ENCODE data around the gene CD8A.
"Not testable (repeated sequence)": the region's sequence is repeated elsewhere in the genome, so short reads cannot be mapped to it uniquely, and the experiment has no call there.

CD8A gene

DNA sequence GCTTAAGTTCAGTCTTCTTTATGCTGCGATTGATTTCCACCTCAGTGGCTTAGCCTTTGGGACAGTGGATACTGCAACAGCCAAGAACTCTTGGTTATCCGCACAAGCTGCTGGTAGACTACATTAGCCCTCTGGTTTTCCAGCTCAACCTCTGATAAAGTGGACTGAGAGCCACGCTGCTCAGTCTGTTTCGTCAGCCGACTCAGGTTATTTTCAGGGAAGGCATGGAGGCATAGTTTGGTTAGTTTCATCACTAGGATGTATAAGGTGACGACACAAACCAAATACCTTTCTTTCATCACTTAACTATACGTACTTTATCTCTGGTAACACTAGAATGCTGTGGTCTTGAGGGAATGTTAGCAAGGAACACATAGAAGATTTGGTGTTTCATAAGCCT lies 14.2 kb downstream of the CD8A start:
- DNase-seq, result no peak

DNA sequence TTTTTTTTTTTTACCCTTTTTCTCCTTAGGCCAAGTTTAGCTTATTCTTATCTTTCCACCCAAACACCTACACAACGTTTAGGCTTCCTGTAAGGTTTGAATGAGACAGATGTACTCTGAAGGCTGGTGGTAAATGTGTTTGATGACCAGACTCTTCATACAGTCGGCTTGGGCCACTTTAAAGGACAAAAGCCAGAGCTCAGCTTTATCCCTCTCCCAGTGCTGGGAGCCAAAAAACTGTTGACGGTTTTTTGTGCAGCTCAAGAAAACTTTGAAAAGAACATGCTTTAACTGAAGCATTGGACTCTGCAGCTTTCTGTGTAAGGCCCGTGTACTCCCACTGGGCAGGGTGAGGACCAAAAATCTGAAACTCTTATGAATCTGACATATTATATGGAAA lies 15.4 kb downstream of the CD8A start:
- no peak for DNase-seq

DNA sequence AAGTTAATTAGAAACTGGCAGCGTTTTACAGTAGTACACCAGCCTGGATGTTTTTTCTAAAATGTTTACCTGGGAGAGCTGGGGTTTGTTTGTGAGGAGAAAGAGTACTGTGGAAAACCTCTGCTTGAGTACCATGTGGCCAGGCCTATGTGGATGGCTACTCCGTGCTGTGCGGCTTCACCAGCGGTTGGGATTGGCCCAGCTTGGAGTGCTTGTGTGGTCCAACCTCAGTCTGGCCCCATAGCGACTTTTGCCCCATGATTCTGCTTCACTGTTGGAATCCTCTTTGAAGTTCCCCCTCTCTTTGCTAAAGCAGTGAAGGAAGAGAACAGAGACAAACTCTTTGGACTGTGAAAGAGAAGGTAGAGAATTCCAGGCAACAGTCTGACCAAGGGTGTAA lies 15.9 kb downstream of the CD8A start:
- DNase-seq, result no peak

DNA sequence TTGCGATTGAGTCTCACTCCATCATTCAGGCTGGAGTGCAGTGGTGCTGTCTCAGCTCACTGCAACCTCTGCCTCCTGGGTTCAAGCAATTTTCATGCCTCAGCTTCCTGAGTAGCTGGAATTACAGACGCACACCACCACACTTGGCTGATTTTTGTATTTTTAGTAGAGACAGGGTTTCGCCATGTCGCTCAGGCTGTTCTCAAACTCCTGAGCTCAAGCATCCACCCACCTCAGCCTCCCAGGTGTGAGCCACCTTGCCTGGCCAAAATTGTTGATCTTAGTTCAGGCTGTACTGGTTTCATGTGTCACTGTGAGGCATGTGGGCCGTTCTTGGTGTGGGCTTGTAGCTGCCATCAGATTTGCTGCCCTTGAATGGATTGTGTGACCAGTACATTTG lies 18.1 kb downstream of the CD8A start:
- no peak for DNase-seq

- no peak for DNase-seq
These were observed 19.9 kb downstream of the CD8A start for GRCh38 chr2:86770816-86771301.

- no peak for DNase-seq
These were observed 20.9 kb downstream of the CD8A start for GRCh38 chr2:86769838-86770237.

DNA sequence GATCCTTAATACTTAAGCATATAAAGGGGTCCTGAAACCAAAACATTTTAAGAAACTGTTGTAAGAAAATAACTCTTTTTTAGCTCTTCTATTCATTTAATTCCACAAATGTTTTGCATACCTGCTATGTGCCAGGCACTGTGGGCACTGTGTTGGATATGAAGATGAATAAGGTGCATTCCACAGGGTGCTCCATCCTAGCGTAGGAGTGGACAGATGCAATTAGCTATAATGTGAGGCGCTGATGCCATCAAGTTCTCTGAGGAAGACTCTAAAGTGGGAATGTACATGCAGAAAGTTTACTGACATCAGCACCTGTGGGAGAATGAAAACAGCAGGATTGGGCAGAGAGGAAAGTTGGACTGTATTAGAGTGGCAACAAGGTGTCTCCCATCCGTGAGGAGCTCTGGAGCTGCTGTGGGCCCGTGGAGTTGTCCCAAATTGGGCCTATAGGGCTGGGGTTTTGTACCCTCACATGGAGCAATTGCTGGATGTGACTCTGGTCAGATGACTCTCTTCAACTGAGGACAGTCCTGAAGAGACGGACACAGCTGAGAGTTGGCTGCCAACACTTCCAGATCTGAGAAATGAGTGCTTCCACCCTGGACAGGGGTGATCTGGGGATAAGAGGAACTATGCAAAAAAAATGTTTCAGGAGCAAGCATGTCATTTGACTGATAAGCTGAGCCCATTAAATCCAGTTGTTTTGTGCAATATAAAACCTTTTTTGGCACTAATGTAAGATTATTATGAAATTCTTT lies 22.3 kb downstream of the CD8A start:
- no peak for DNase-seq

DNA sequence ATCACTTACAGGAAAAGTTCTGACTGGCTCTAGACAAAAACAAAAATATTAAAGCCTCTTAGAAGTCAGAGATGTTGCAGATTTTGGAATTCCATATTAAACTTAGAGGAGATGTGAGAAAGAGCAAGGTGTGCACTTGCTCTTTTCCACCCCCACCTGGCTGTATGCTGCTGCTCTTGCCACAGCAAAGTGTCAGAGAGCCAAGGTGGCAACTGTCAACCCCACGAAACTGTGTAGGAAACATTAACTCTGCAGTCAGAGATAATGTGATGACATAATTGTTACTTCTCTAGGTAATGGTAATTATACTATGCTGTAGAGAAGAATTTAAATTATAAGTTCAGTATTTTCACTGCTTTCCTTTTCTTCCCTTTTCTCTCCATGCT lies 25.4 kb downstream of the CD8A start:
- DNase-seq, result no peak

DNA sequence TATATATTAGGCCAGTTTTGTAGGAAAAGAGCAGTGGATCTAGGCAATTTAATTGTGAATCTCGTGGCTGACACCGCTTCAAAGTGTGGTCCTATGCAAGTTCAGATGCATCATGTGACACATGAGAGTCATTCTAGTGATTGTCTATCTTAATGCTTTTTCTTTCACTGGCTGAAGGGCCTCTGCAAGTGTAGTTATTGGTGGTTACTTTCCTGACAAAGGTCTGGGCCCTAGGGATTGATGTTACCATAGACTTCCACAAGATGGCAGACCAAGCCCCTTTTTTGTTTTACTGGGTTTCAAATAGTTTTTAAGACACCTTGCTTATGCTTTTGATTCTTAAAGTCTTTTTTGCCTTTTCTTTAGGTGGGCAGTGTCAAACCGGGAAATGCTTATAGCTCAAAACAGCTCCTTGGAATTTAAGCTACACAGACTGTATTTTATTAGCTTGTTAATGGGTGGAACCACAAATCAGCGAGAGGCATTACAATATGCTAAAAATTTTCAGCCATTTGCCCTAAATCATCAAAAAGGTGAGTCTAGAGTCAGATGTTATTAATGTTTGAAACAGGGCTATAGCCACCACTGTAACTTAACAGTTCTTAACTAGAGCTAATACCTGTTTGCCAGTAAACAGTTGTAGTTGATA lies 25.9 kb downstream of the CD8A start:
- no peak for DNase-seq

- DNase-seq, result no peak
These were observed 30.3 kb downstream of the CD8A start for GRCh38 chr2:86760371-86760770.

GRCh38 chr2:86758405-86758804 lies 32.3 kb downstream of the CD8A start:
- DNase-seq, result no peak

DNA sequence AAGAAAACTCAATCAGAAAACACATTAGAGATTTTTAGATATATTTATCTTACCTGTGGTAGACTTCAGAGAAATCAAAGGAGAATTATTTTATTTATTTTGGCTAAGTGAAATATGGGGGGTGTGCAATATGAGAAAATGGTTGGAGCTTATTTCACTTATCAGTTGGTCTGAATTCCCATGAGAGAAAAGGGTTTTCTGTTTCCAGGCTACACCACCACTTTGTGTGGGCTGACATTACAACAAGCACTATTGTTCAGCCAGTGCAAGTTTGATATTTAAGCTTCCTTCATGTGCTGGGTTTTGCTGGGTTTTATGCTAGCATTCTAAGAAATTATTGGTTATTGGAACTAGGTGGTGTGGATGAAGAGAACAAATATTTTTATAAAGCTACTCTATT lies 37.1 kb downstream of the CD8A start:
- DNase-seq, result no peak

DNA sequence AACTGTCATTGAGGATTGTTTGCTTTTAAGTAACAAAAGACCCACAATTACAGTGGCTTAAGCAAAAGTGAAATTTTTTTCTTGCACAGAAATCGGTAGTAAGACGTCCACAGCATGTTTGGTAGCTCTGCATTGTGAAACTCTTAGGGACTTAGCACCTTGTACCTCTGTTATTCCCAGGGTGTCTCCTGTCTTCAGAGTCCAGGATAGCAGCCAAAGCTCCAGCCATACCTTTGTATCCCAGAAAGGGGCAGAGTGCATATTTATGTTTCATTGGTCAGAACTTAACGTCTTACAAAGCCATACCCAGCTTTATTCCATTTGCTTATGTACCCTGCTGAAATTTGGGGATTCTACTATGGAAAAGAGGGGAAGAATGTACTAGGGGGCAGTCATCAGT lies 37.8 kb downstream of the CD8A start:
- DNase-seq, result no peak

- DNase-seq, result no peak
These were observed 38.9 kb downstream of the CD8A start for GRCh38 chr2:86751778-86752177.

DNA sequence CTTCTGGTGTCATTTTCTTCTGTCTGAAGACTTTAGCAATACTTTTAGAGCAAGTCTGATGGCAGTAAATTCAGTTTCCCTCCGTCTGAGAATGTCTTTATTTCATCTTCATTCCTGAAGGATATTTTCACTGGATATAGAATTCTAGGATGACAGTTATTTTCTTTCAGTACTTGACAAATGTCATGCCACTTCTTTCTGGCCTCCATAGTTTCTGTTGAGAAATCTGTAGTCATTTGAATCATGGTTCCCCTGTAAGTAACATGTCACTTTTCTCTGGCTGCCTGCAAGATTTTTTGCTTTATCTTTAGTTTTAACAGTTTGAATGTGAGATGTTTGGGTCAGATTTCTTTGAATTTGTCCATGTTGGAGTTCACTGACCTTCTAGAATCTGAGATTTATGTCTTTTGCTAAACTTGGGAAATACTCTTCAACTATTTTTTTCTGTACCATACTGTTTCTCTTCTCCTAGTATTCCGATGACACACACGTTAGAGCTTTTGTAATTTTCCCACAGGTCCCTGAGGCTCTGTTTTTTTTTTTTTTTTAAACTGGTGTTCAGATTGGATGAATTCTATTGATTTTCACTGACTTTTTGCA lies 40.4 kb downstream of the CD8A start:
- no peak for DNase-seq

DNA sequence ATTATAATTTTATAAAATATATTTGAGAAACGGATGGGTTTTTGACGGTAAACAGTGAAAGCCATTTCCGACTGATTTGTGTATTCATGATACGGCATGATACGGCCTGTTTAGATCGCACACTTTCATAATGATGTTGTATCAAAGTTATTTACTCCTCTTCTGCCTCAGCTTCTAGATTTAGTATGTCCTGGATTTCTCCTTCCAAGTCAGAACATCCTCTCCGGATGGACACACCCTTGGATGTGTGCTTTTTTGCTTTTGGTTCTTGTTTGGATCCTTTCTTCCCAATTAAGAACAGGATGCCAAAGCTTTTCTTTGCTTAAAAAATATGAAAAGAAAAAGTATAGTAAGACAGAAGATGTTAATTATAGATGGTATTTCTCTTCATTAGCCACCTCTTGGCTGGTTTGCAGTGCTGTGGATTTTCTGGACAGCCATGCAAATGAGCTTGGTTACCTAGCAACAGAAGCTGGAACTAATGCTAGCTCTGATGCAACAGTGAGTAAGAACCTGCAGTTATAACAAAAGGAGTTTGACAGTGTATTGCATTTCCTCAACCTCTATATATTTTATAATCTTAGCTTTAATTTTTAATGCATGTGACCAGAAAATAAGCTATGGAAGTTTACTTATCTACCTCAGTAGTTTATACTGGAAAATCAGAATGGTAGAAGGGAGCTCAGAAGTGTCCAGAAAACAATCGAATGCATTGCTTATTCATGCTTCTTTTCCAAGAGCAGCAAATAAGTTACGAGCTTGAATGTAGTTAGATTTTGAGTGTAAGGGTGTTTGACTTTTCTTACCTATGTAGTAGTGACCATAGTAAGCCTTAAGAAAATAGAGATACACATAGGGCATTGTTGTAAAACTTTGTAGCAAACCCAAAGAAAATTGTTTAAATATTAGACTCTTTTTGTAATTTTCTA lies 42.7 kb downstream of the CD8A start:
- DNase-seq, result no peak

DNA sequence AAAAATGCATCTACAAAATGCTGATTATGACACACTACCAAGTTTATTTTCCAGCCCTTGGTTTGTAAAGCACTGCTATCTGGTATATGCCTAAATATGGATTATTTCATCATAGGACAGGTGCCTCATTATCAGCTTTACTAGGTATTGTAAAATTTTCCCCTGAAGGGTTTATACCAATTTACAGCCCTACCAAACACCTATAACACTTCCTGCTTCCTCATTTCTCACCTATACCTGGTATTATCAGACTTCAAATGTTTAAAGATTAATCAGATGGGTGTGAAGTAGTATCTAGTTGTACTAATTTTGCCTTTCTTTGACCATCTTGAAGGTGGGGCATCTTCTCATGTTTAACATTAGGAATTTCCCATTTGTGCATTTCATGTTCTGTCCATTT lies 43.8 kb downstream of the CD8A start:
- no peak for DNase-seq

DNA sequence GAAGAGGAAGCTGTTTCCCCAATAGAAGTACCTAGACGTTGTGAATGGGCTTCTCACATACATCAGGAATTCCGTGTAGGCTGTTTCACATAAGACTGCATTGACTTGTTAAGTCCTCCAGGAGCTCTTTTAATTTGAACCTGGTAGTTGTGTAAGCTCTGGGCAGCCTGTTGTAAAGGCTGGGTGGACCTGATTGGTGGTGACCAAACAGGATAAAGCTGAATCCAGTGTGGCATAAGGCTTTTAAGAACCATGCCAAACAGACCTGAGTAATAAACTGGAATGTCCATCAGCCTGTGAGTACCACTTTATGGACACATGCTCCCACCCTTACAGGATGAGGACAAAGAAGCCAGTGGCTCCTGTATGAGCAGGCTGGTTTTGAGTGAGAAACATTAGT lies 46.6 kb downstream of the CD8A start:
- no peak for DNase-seq

GRCh38 chr2:86741889-86742498 lies 48.7 kb downstream of the CD8A start:
- not testable (repeated sequence) for DNase-seq

GRCh38 chr2:86739889-86740288 lies 50.8 kb downstream of the CD8A start:
- not testable (repeated sequence) for DNase-seq

DNA sequence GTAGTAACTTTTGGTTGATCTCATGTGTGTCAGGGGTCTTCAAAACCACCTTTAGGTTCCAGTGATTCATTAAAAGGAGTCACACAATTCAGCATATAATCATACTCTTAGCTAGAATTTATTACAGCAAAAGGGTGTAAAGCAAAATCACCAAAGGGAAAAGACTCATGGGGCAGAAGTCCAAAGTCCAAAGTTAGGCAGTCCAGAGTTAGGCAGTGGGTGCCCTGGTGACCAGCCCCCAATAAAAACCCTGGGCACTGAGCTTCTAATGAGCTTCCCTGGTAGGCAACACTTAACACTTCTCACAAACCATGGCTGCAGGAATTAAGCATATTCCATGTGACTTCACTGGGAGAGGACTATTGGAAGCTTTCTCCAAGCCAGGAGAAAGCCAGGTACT lies 51.2 kb downstream of the CD8A start:
- not testable (repeated sequence) for DNase-seq

GRCh38 chr2:86734896-86735295 lies 55.8 kb downstream of the CD8A start:
- DNase-seq, result not testable (repeated sequence)
